K562 (cell line): ENCODE results near the gene POC1B. TPM values are rescaled to one million over a fixed set of nuclear protein-coding genes. Genes with fewer than 3 reads are reported as not detected.

Source experiments
- BACH1 ChIP-seq: fragments of 200-800 bp; sonication (Bioruptor generic); IDR thresholded peaks from 2 replicates; pipeline ENCODE4 v1.6.1; 2016; ENCODE audit warnings: missing genetic modification characterization, missing compliant biosample characterization
- CBX3 ChIP-seq, 2 experiments: IDR thresholded peaks; 1 replicate in 1 of 2; 2 replicates in 1 of 2; pipeline ENCODE4 v1.6.1; 2012; ENCODE audit warnings: inconsistent platforms in 2 of 2, low read length in 2 of 2, borderline replicate concordance in 1 of 2, control low read depth in 1 of 2
- EP300 ChIP-seq: IDR thresholded peaks from 2 replicates; pipeline ENCODE4 v1.6.1; 2012; ENCODE audit warnings: low read length, improper control_type of control experiment
- FOS ChIP-seq: IDR thresholded peaks from 3 replicates; pipeline ENCODE4 v1.6.1; 2011; ENCODE audit not compliant: insufficient read length; ENCODE audit errors: extremely low read depth
- KAT2B ChIP-seq: IDR thresholded peaks from one replicate; pipeline ENCODE4 v1.6.1; 2012; ENCODE audit warnings: low read depth, mild to moderate bottlenecking, control low read depth, inconsistent platforms, low read length, moderate library complexity
- MTF1 ChIP-seq: fragments of 250-450 bp; sonication (Bioruptor Pico); IDR thresholded peaks from 2 replicates; pipeline ENCODE4 v1.9.0; 2021; ENCODE audit warnings: moderate library complexity, mild to moderate bottlenecking, inconsistent platforms, borderline replicate concordance
- NFATC3 ChIP-seq: fragments of 450-650 bp; IDR thresholded peaks from 2 replicates; pipeline ENCODE4 v1.6.1; 2017; ENCODE audit warnings: mild to moderate bottlenecking
- NR1H2 ChIP-seq: sonication (generic); formaldehyde crosslinking; IDR thresholded peaks from 2 replicates; pipeline ENCODE4 v1.4.0; 2020; ENCODE audit warnings: mild to moderate bottlenecking, missing genetic modification reagents
- SMAD3 ChIP-seq: fragments of 450-650 bp; formaldehyde crosslinking; conservative IDR thresholded peaks from 2 replicates; pipeline ENCODE4 v1.4.0; 2020; ENCODE audit warnings: mild to moderate bottlenecking
- SMC3 ChIP-seq: conservative IDR thresholded peaks from 2 replicates; pipeline ENCODE4 v1.6.1; 2011; ENCODE audit warnings: low read depth, low read length, improper control_type of control experiment; ENCODE audit not compliant: insufficient read depth
- polyA plus RNA-seq, 8 experiments: library from polyadenylated mRNA; depleted of rRNA in 4 of 8; stranded (reverse) in 5 of 8; unstranded in 3 of 8; fragments of >200 nt; fragmentation: Nextera tagmentation in 2 of 8; fragmentation: Illumina TruSeq in 1 of 8; extraction: Ambion mirVana in 2 of 8; extraction: Trizol in 1 of 8; gene quantifications; 2 replicates each; pipeline versions ENCODE4 v1.2.1 to v1.2.3, GENCODE V29; 2011 to 2014; ENCODE audit warnings: inconsistent platforms in 1 of 8, missing spikeins in 1 of 8
- total RNA-seq, 7 experiments: library from RNA; depleted of rRNA in 6 of 7; stranded (reverse); fragments of >200 nt in 6 of 7; fragmentation: Illumina TruSeq in 2 of 7; extraction: Trizol in 2 of 7; gene quantifications; 2 replicates each; pipeline versions ENCODE4 v1.2.1 to v1.2.3, GENCODE V29; 2011 to 2021; ENCODE audit warnings: low replicate concordance in 1 of 7
- TF ChIP-seq, protein P1 (sequence below), 2 experiments: fragments of 150-350 bp in 1 of 2; IDR thresholded peaks; 2 replicates each; pipeline ENCODE4 v1.6.1; 2012 to 2016; ENCODE audit warnings: low read depth in 2 of 2, low read length in 2 of 2, mild to moderate bottlenecking in 1 of 2, moderate library complexity in 1 of 2
- TF ChIP-seq, protein P2 (sequence below), 3 experiments: fragments of 200-800 bp in 1 of 3; sonication (Bioruptor generic) in 1 of 3; sonication (generic) in 1 of 3; formaldehyde crosslinking in 1 of 3; IDR thresholded peaks; 2 replicates each; pipeline versions ENCODE4 v1.6.1 to v1.8.0; 2016 to 2022; ENCODE audit warnings: mild to moderate bottlenecking in 2 of 3, missing compliant biosample characterization in 2 of 3, missing genetic modification characterization in 2 of 3, missing genetic modification reagents in 1 of 3
- TF ChIP-seq, protein P3 (sequence below): sonication (generic); formaldehyde crosslinking; IDR thresholded peaks from 2 replicates; pipeline ENCODE4 v1.8.0; 2022; ENCODE audit warnings: mild to moderate bottlenecking, missing genetic modification reagents
- TF ChIP-seq, protein P4 (sequence below), 2 experiments: IDR thresholded peaks in 1 of 2; conservative IDR thresholded peaks in 1 of 2; 2 replicates each; pipeline ENCODE4 v1.6.1; 2016; ENCODE audit warnings: low read depth in 2 of 2, mild to moderate bottlenecking in 1 of 2, missing compliant biosample characterization in 1 of 2, missing genetic modification characterization in 1 of 2, moderate library complexity in 1 of 2

Gene POC1B
- total and polyA plus RNA-seq, 9 of the 15 experiments (the other 6 are each of a cell fraction or from before 2014, with no cell fraction given), result 4.5 to 16.1 (median 10.4) TPM

DNA sequence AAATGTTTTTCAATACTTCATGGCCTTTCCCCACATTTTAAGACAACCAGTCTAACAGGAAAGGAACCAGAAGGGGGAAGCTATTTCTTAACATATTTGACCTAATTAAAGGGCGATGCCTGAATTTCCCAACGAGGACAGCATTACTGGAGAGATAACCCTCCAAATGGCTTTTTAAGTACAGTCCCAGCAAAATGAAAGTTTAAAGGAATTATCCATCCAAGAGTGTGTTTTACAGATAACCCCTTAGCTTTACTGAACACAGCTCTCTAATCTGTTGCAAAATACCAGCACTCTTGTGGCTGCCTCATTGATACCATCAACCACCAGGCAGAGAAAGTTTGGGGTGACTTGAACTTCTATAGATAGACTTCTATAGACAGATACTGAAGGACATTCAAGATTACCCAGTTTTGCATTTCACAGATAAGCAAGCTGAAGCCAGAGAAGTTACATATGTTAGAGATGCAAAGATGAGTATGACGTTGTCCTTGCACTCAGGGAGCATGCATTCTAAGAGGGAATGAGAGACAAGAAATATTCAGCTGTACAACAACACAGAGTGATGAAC is 132.2 kb downstream of the POC1B start (continued):
- peak; percentile 90 for TF ChIP-seq EP300
- TF ChIP-seq, protein P1, sequence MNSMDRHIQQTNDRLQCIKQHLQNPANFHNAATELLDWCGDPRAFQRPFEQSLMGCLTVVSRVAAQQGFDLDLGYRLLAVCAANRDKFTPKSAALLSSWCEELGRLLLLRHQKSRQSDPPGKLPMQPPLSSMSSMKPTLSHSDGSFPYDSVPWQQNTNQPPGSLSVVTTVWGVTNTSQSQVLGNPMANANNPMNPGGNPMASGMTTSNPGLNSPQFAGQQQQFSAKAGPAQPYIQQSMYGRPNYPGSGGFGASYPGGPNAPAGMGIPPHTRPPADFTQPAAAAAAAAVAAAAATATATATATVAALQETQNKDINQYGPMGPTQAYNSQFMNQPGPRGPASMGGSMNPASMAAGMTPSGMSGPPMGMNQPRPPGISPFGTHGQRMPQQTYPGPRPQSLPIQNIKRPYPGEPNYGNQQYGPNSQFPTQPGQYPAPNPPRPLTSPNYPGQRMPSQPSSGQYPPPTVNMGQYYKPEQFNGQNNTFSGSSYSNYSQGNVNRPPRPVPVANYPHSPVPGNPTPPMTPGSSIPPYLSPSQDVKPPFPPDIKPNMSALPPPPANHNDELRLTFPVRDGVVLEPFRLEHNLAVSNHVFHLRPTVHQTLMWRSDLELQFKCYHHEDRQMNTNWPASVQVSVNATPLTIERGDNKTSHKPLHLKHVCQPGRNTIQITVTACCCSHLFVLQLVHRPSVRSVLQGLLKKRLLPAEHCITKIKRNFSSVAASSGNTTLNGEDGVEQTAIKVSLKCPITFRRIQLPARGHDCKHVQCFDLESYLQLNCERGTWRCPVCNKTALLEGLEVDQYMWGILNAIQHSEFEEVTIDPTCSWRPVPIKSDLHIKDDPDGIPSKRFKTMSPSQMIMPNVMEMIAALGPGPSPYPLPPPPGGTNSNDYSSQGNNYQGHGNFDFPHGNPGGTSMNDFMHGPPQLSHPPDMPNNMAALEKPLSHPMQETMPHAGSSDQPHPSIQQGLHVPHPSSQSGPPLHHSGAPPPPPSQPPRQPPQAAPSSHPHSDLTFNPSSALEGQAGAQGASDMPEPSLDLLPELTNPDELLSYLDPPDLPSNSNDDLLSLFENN (IDR thresholded peaks at IDR 0.05; ENCODE audit: low read depth in 2 of 2, low read length in 2 of 2), result peak in 1 of 2 experiments; percentile 86; a peak in 2 of 4 replicates
- TF ChIP-seq NR1H2, result no peak
- TF ChIP-seq BACH1 (tag), result no peak
- TF ChIP-seq, protein P2, sequence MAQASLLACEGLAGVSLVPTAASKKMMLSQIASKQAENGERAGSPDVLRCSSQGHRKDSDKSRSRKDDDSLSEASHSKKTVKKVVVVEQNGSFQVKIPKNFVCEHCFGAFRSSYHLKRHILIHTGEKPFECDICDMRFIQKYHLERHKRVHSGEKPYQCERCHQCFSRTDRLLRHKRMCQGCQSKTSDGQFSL (CRISPR knock-in tag; IDR thresholded peaks at IDR 0.05), result no peak
- TF ChIP-seq, protein P2 (tag; IDR thresholded peaks at IDR 0.05), result no peak
- TF ChIP-seq KAT2B, result no peak
- no peak for TF ChIP-seq MTF1
- no peak for TF ChIP-seq FOS
- TF ChIP-seq, protein P3, sequence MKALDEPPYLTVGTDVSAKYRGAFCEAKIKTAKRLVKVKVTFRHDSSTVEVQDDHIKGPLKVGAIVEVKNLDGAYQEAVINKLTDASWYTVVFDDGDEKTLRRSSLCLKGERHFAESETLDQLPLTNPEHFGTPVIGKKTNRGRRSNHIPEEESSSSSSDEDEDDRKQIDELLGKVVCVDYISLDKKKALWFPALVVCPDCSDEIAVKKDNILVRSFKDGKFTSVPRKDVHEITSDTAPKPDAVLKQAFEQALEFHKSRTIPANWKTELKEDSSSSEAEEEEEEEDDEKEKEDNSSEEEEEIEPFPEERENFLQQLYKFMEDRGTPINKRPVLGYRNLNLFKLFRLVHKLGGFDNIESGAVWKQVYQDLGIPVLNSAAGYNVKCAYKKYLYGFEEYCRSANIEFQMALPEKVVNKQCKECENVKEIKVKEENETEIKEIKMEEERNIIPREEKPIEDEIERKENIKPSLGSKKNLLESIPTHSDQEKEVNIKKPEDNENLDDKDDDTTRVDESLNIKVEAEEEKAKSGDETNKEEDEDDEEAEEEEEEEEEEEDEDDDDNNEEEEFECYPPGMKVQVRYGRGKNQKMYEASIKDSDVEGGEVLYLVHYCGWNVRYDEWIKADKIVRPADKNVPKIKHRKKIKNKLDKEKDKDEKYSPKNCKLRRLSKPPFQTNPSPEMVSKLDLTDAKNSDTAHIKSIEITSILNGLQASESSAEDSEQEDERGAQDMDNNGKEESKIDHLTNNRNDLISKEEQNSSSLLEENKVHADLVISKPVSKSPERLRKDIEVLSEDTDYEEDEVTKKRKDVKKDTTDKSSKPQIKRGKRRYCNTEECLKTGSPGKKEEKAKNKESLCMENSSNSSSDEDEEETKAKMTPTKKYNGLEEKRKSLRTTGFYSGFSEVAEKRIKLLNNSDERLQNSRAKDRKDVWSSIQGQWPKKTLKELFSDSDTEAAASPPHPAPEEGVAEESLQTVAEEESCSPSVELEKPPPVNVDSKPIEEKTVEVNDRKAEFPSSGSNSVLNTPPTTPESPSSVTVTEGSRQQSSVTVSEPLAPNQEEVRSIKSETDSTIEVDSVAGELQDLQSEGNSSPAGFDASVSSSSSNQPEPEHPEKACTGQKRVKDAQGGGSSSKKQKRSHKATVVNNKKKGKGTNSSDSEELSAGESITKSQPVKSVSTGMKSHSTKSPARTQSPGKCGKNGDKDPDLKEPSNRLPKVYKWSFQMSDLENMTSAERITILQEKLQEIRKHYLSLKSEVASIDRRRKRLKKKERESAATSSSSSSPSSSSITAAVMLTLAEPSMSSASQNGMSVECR (CRISPR knock-in tag), result no peak
- peak in 1 of 2 experiments; percentile 41; a peak in 1 of 3 replicates for TF ChIP-seq CBX3 (IDR thresholded peaks at IDR 0.05; ENCODE audit: borderline replicate concordance in 1 of 2, low read length in 2 of 2)
- TF ChIP-seq SMC3, result no peak
- TF ChIP-seq, protein P4, sequence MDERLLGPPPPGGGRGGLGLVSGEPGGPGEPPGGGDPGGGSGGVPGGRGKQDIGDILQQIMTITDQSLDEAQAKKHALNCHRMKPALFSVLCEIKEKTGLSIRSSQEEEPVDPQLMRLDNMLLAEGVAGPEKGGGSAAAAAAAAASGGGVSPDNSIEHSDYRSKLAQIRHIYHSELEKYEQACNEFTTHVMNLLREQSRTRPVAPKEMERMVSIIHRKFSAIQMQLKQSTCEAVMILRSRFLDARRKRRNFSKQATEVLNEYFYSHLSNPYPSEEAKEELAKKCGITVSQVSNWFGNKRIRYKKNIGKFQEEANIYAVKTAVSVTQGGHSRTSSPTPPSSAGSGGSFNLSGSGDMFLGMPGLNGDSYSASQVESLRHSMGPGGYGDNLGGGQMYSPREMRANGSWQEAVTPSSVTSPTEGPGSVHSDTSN (CRISPR knock-in tag; IDR thresholded peaks at IDR 0.05; ENCODE audit: low read depth), result no peak
- TF ChIP-seq, protein P4 (tag; conservative IDR thresholded peaks at IDR 0.05; ENCODE audit: low read depth), result peak; percentile 53
- TF ChIP-seq SMAD3 (CRISPR knock-in tag), result 0 out of 2 replicates have a peak, but pooled peaks have one; percentile 14
- peak; percentile 49; the same call in 1 of the 2 replicates for TF ChIP-seq NFATC3
